GM21529 (cell line): ENCODE data around the gene CBLN3.
"Not testable (repeated sequence)": the region's sequence is repeated elsewhere in the genome, so short reads cannot be mapped to it uniquely, and the experiment has no call there.

ENCODE experiments used
- ATAC-seq: cut with Tn5 transposase; IDR thresholded peaks from one replicate; pipeline ENCODE4 v1.9.1; 2021; ENCODE audit not compliant: unreplicated experiment

The CBLN3 gene

GRCh38 chr14:24406416-24406815 is 23.1 kb downstream of the CBLN3 start:
- ATAC-seq, result no peak

GRCh38 chr14:24404814-24405213 is 24.7 kb downstream of the CBLN3 start:
- ATAC-seq, result no peak

GRCh38 chr14:24403294-24403998 is 26.0 kb downstream of the CBLN3 start:
- no peak for ATAC-seq

GRCh38 chr14:24401810-24402702 is 27.4 kb downstream of the CBLN3 start:
- no peak for ATAC-seq

GRCh38 chr14:24399999-24400718 is 29.3 kb downstream of the CBLN3 start:
- ATAC-seq, result no peak

GRCh38 chr14:24399447-24399822 is 30.0 kb downstream of the CBLN3 start:
- no peak for ATAC-seq

GRCh38 chr14:24398653-24399446 is 30.6 kb downstream of the CBLN3 start, which contains the start of gene NYNRIN:
NYNRIN (plus strand) TSS chr14:24399003; CDS start chr14:24399247, 244 bp downstream.
- no peak for ATAC-seq

GRCh38 chr14:24398293-24398652 is 31.2 kb downstream of the CBLN3 start:
- no peak for ATAC-seq

GRCh38 chr14:24397639-24398292 is 31.7 kb downstream of the CBLN3 start:
- ATAC-seq, result no peak

- no peak for ATAC-seq
Measured at GRCh38 chr14:24395609-24396582, 33.6 kb downstream of the CBLN3 start.

GRCh38 chr14:24394275-24394674 is 35.2 kb downstream of the CBLN3 start:
- ATAC-seq, result no peak

- no peak for ATAC-seq
Measured at GRCh38 chr14:24392325-24393091, 37.0 kb downstream of the CBLN3 start.

GRCh38 chr14:24390701-24391468 is 38.6 kb downstream of the CBLN3 start:
- ATAC-seq, result no peak

- no peak for ATAC-seq
Measured at GRCh38 chr14:24389226-24389848, 40.1 kb downstream of the CBLN3 start.

GRCh38 chr14:24388474-24389179 is 40.8 kb downstream of the CBLN3 start:
- ATAC-seq, result no peak

GRCh38 chr14:24387579-24387978 is 41.9 kb downstream of the CBLN3 start:
- ATAC-seq, result not testable (repeated sequence)

- ATAC-seq, result no peak
Measured at GRCh38 chr14:24387009-24387345, 42.5 kb downstream of the CBLN3 start.
